CD1c-positive myeloid dendritic cell (primary cell): ENCODE data around the gene CRAMP1.

ENCODE experiments used
- DNase-seq: peaks from one replicate; pipeline ENCODE4 v3.0.0-alpha.2; 2016; ENCODE audit errors: extremely low spot score

The CRAMP1 gene

DNA sequence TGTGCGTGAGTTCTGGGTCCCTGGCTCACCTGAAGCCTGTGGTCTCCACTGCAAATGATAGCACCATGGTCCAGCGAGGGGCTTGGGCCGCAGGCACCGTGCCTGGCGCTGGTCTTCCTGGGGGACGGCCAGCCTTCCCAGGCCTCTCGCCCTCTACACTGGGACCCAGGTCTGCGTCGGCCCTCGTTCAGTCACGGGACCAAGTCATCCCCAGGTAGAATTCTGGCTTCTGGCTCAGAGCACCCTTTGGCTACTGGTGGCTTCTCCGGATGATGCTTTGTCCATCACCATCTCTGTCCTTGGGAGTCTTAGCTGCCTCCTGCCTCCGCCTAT lies 20.4 kb downstream of the CRAMP1 start:
- DNase-seq = no peak

DNA sequence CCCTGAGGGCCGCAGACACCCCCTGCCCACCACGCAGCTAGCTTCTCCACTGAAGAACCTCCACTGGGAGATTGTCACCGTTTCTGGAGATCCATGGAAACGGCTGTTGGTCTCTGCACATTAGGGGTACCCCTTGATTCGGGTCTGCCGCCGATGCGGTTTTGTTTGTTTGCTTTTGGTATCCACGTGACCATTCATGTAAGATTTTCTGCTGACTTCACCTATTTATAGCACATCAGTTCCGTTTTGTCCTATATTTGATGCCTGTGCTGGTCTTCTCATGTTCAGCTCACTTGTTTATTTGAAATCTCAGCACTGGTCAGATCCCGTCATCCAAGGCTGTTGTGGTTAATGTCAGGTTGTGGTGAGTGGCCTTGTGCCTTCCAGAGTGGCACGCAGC lies 21.1 kb downstream of the CRAMP1 start:
- no peak for DNase-seq

DNA sequence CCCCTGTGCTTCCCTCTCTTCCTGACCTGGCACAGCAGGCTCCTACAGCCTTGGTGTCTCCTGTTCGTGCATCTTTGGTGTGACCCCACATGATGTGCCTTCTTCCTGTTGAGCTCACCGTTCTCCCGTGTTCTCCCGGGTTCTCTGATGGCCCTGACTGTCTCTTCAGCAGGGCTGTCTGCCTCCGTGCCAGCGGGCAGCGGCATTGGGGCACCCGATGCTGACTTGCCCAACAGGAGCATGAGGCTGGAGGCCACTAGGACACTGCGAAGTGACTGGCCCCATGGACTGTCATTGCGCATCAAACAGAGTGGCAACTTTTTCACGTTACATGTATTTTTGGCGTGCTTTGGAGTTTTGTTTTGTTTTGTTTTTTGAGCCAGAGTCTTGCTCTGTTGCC lies 22.4 kb downstream of the CRAMP1 start:
- no peak for DNase-seq

DNA sequence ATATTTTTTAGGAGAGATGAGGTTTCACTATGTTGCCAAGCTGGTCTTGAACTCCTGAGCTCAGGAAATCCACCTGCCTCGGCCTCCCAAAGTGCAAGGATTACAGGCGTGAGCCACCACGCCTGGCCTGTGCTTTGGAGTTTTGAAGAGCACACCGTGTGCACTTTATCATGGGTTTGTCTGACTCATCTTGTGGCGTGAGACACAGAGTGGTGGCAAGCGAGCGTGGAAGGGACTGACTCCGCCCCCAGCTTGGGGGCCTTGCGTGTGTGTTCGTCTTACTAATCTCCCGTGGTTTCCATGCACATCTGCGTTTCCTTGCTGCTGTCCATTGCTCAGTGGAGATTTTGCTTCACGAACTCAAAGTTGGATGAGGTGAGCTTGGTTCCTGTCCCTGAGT lies 22.9 kb downstream of the CRAMP1 start:
- DNase-seq = no peak

DNA sequence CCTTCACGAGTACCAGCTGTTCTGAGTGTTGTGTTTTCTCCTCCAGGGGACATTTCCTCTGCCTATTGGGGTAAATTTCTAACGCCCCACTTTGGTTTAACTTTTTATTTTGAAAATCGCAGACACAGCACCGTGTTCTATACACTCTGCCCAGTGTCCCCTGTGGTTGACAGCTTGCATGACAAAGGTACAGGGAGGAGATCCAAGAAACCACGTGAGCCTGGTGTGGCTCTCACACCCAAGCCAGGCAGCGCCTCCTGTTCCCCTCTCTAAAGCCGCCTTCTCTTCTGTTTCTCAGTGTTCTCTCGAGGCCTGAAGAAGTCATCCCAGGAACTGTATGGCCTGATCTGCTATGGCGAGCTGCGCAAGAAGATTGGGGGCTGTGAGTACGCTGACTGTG lies 25.4 kb downstream of the CRAMP1 start:
- DNase-seq = no peak

DNA sequence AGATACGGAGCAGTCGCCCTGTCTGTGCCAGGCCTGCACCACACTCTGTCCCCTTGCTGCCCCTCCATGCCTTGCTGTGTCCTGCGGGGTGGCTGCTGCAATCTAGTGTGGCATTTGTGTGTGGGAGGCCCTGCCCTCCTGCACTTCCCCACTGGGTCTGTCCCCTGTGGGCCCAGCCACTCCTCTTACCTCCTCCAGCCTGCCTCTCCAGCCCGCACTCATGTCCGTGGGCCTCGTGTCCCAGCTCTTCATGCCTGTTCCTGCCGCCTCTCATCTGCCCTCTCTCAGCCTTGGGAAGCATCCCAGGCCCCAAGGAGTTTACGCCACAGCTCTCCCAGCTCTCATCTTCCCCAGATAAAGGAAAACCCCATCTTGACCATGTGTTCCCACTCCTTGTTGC lies 26.6 kb downstream of the CRAMP1 start:
- DNase-seq = no peak

DNA sequence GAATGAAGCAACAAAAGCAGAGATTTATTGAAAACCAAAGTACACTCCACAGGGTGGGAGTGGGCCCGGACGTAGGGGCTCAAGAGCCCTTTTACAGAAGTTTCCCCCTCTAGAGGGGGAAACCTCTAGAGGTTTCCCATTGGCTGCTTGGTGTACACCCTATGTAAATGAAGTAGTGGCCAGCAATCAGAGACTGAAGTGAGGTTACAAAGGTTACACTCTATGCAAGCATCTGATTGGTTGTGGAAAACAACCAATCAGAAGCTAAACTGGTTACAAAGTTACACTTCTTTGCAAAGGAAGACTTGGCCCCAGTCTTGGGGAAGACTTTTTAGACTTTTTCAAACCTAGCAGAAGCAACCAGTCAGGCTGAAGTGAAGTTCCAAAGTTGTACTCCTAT lies 27.1 kb downstream of the CRAMP1 start:
- no peak for DNase-seq

DNA sequence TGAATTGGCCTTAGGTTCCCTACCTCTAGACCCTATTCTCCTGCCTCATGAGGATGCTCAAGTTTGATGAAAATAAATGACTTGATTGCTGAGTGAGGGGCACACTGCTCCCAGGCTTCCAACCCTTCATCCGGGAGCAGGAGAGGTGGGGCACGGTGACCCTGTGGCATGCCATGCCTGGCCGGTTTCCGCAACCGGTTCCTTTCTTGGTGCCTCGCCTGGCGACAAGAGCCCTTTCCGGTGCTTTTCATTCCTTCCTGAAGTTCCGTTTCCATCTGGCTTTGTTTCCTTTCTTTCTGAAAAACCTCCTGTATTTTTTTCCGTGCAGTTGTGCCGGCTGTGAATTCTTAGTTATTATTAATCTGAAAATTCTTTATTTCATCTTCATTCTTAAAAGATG lies 27.7 kb downstream of the CRAMP1 start:
- no peak for DNase-seq

DNA sequence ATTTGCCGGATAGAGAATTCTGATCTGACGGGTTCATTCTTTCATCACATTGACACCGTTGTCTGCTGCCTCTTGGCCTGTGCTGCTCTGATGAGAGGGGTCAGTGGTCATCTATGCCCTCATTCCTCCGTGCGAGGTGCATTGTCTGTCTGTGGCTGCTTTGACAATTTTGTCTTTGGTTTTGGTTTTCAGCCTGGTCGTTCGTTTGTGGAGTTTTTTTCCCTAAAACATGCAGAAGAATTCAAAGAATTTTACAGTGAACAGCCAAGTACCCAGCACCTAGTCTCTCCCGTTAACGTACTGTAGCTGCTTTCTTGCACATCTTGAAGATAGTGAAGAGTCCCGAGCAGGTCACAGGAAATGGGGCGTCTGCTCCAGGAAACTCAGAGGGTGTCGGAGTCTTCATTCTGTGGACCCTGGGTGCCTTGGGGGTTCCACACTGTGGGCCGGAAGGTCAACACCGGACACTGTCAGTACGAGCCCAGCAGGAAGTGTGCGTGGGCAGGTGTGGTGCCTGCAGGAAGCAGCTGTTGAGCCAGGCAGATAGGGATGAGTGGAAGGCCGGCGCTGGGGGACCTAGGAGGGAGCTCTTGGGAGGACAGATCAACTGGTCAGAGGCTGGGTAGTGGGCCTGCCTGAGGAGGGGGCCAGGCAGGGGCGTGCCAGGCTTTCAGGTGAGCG lies 28.2 kb downstream of the CRAMP1 start:
- DNase-seq = no peak

DNA sequence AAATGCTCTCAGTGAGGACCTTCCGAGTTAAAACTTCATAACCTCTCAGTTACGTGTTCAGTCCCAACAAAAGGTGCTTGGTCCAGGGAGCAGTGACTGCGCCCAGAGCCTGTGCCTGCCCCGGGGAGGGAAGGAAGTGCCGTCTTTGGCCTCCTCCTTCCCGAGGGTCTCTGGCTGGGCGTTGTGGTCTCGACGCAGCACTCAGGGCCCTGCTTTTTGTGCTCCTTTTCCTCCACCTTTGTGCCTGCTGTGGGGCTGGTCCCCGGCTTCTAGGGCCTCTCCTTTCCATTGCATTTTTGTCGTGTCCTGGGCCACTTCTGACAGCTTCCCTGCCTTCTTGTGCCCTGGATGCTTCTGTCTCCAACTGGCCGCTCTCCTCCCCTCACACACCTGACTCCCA lies 29.1 kb downstream of the CRAMP1 start:
- no peak for DNase-seq

DNA sequence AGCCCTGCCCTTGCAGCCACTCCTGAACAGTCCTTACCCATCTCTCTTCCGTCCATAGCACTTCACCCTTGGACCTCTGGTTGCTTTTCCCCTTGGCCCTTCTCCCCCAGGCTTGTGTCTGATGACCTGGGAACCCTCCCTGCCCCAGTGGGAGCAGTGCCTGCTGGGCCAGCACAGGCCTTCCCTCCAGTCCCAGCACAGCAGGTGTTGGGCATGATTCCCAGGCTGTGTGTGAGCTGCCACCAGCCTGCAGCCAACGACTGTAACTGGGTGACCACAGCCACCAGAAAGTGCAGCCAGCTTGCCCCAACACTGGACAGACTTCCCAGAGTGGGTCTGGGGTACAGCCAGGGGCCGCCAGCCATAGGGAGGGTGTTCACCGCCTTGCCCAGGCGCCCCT lies 30.0 kb downstream of the CRAMP1 start:
- DNase-seq = no peak

DNA sequence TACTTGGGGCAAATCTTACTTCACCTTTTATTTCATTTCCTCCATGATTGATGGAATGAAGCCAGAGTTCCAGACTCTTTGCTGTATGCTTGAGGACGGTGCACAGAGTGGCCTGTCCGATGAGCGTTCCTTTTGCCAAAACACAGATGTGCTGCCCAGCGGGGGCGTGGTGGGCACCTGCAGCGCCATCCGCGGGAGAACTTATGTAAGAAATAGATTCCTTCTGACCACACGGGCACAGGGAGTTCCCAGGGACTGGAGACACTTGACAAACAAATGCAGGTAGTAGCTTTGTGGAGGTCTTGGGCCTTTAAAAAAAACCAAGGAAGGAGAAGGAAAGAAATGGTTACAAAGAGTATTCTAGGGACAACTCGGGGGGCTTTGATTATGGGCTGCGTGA lies 30.6 kb downstream of the CRAMP1 start:
- no peak for DNase-seq

DNA sequence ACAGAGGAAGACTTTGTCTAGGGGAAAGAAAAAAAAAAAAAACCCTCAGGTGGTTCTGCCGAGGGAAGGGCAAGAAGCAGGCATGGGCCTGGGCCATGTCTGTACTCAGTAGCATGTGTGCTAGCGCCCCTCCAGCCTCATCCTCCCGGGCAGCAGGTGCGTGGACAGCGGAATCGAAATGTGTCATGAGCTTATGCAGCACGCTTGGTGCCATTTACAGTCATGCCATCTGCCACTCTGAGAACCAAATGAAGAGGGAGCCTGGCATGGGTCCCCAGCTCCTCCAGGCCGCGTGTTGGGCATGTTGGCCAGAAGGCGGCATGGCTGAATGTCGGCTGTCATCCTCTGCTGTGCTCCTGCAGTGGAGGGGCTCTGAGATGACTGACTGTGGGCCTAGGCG lies 31.4 kb downstream of the CRAMP1 start:
- DNase-seq = no peak

DNA sequence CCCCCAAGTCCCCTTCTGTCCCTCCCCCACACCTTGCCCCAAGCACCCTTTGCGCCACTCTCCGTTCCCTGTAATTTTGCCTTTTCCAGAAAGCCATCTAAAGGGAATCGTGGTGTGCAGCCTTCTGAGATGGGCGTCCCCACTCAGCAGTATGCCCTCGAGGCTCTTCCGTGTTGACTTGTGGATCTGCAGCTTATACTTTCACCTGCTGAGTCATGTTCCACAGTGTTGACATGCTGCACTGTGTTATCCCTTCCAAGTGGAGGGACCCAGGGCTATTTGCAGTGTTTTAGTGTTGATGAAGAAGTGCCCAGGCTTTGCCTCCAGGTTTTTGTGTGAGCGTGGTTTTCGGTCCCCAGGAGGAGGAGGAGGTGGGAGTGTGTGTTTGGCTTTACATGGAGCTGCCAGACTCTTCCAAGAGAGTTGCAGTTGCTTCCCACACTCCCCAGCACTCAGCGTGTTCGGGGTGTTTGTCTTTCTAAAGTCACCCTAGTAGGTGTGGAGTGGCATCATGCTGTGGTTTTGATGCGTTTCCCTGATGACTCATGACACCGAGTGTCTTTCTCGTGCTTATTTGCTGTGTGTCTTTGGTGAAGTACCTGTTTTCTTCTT lies 33.9 kb downstream of the CRAMP1 start:
- peak; percentile 39 for DNase-seq

DNA sequence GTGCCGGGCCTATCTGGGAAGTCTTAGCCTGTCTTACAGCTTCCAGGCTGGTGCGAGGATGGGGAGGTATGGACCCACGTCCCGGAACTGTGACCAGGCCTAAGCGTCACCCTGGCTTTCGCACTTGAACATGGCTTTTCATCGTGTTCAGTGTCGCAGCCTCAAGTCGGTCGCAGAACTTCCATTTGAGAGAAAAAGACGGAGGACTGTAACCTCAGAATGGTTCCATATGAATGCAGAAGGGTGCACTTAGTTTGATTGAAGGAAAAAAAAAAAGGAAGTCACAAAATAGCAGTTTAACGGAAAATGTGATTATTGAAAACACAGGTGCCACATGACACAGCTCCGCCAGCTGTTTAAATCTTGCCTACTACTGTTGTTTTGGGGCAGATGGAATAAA lies 35.7 kb downstream of the CRAMP1 start:
- DNase-seq = no peak

DNA sequence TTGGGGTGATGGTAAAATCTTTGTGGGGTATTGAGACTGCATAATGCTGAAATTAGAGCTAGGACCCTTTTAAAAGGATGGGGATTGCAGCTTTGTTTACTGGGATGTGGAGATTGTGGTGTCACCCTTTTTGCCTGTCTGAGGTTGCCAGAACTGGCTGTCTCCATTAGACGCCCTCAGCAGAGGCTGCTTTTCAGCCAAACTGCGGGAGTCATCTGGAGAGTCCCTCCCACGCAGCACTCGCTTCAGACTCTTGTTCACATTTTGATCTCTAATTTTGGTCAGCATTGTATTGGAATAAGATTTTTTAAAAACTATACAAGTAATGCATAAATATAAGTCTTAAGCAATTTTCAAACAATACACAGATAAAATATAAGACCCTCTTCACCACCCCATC lies 38.0 kb downstream of the CRAMP1 start:
- DNase-seq = no peak

DNA sequence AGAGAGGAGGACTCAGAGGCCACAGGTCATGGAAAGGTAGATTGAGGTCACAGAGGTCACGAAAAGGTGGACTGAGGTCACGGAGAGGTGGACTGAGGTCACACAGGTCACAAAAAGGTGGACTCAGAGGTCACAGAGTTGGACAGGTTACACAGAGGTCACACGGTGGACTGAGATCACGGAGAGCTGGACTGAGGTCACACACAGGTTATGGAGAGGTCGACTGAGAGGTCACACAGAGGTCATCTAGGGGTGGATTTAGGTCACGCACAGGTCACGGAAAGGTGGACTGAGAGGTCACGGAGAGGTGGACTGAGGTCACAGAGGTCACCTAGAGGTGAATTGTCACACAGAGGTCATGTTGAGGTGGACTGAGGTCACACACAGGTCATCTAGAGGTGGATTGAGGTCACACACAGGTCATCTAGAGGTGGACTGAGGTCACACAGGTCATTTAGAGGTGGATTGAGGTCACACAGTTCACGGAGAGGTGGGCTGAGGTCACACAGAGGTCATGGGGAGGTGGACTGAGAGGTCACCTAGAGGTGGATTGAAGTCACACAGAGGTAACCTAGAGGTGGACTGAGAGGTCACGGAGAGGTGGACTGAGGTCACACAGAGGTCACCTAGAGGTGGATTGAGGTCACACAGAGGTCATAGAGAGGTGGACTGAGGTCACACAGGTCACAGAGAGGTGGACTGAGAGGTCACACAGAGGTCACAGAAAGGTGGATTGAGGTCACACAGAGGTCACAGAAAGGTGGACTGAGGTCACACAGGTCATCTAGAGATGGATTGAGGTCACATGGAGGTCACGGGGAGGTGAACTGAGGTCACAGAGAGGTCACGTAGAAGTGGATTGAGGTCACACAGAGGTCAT lies 39.2 kb downstream of the CRAMP1 start:
- DNase-seq = no peak

DNA sequence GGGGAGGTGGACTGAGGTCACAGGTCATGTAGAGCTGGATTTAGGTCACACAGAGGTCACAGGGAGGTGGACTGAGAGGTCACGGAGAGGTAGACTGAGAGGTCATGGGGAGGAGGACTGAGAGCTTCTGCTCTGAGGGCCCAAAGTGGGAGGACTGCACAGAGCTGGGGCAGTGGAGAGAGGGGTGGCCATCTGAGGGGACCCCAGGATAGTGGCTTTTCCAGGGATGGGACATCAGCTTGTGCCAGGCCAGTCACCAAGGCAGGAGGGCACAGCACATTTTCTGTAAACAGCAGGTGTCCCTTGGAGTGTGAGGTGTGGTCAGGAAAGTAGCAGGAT lies 39.8 kb downstream of the CRAMP1 start:
- no peak for DNase-seq

DNA sequence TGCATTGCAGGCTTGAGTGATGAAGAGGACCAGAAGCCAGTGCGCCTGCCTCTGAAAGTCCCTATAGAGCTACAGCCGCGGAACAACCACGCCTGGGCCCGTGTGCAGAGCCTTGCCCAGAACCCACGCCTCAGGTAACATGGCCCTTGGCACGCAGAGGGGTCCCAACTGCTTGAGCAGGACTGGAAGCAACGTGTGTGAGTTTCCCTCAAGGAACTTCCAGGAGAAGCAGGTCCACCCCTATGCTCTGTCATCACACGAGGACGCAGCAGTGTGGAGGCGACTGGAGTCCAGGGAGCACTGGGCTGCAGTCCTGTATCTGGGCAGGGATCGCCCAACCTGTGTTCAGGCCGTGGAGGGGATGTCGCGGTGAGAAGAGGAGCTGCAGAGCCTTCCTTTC lies 40.9 kb downstream of the CRAMP1 start:
- no peak for DNase-seq

DNA sequence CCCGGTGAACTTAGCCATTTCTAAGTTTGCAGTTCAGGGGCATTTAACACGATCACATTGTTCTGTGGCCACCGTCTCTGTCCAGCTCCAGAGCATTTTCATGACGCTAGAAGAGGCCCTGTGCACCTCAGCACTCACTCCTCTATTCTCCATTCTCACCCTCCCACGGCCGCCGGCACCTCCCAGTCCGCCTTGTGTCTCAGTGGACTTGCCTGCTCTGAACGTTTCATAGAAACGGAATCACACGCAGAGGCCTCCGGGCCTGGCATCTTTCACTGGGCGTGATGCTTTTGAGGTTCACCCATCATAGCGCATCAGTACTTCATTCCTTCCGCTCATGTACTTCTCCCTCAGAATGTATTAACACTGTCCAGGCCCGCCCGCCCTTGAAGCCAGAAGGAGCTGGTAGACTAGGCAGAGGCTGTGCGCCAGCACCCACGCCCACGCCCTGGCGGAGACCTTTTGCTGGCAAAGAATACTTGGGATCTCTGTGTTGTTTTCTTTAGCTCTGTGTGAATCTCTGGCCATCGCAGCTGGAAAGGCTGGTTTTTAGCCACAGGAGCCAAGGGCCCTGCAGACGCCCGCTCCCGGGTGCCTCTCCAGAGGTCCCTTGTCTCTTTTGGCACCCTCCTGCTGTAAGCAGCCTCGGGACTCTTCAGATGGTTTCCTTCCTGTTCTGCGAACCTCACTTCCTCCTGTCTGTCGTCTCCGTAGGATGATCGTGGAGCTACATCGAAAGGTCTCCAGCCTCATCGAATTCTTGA lies 42.5 kb downstream of the CRAMP1 start:
- peak; percentile 63 for DNase-seq

DNA sequence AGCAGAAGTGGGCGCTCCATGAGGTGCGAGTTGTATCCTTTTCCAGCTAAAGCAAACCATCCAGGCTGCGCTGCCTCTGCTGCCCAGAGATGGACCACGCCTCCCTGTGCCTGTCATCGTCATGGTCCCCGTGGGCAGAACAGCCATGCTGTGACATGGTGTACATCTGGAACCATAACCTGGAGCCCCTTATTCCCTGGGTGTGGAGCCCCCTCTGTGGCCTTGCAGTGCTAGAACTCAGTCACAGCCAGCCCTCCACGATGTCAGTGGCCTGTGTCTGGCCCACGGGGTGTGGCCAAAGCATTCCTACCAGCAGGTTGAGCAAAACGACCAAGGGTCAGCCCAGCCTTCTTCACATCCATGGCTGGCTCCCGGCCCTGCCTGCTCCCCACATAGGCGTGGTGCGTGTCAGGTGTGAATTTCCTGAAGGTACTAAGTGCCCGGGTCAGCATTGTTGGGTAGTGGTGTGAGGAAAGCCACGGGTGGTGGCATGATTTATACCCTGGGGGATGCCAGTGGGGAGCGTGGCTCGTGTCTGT lies 43.2 kb downstream of the CRAMP1 start:
- no peak for DNase-seq
